ENCODE results near the gene LMX1A.

Gene LMX1A

DNA sequence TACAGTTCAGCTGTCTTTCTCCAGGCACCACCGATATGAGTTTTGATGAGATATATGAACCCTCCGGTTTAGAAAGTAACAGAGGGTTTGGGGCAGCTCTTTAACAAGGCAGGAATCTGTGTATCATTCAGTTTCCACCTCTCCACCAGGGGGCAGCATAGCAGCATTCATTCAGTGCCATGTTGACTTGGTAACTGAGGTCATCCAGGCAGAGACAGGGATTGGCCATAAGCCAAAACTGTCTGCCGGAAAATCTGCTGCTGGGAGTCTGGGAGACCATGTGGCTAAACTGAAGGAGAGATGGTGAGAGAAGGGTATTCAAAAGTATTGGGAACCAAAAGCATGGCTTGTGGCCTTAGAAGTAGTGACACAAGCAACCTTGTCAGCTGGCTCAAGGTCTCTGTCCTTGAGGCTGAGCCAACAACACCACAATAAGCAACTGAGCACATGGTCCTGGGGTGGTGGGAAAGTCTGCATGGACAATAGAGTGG is 98.5 kb downstream of the LMX1A start:
- DNase-seq: peak; percentile 68

DNA sequence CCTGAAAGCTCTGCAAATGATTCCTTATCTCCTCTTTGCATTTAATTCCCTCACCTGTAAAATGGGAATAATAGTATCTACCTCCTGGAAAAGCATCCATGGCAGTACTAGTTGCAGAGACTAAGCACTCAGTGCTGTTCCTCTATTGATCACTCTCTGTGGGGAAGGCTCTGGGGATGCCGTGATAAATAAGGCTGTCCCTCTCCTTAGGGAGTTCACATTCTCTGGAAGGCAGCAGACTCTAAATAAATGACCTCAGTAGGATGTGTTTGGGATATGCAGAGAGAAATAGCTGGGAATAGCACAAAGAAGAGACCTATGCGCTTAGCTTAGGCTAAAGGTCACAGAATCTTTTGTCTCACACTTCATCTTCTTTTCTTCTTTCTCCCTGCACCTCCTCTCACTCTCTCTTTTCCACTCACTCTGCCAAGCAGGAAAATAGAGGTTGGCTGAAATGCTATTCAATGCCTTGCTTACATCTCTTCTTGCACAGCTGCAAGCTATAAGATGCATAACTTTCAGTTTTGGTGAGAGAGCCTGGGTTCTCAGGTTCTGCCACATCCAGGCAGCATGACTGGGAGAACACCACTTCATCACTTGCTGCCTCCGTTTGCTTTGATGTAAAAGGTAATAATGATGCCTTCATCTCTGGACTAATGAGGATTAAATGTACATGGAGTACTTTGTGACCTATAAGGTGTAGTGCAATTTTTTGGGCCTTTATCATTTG is 101.5 kb downstream of the LMX1A start:
- no peak for DNase-seq

DNA sequence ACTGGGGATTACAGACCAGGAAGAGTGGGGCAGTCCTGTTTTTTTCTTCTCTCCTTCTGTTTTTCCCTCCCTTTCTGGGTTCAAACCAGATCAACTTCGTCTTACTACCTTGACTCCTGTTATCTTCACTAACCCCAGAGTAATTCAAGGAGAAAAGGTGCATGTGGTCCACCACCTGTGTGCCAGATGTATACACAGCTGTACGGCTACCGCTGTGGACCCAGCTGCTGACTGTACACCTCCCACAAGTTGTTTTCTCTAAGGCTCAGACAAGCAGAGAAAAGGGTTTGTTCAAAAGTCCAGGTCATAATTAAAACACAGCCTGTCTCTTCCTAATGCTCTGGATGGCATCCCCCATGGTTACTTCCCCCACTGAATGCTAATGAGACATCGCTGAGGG is 102.1 kb downstream of the LMX1A start:
- peak; percentile 67 for DNase-seq

GRCh38 chr1:165253818-165254254 is 102.7 kb downstream of the LMX1A start:
- peak; percentile 92 for DNase-seq

DNA sequence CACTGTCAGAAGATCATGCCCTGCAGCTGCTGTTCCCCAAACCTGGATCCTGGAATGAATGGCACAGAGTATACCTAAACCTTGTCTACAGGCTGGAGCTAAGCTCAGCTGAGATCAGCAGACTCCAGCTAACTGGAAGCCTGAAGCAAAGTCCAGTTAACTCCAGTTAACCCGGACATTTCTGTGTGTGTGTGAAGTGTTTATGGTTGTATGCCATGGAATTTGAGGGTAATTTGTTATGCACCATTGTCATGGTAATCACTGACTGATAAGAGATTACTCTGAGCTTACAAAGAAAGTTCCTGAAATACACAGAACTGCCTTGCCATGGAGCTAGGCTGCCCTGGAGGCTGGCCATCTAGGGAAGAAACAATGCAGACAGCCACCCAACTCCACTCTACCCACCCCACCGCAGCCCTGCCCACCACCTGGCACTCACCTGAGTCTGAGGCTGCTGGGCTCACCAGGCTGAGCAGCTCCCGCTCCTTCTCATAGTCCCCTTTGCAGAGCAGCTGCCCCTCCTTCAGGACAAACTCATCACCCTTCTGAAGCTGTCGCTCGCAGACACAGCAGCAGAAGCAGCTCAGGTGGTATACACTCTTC is 107.4 kb downstream of the LMX1A start:
- DNase-seq: no peak

DNA sequence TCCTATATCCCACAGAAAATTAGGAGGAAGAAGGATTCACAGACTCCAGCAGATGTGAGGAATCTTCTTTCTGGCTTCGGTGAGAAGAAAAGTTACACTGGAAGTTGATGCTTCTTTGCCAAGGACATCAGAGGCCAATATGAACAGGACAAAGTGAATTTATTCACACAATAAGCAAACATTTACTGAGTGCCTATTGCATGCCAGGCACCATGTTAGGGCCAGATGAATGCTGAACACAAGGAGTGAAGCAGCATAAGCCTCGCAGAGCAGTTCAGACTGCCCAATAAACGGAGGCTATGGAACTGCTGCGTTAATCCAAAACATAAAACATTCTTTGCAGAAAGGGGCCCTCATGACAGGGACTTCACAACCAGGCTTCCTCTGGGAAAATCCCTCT is 114.6 kb downstream of the LMX1A start:
- no peak for DNase-seq

- DNase-seq: no peak
These were observed 115.2 kb downstream of the LMX1A start for GRCh38 chr1:165241321-165241720.

DNA sequence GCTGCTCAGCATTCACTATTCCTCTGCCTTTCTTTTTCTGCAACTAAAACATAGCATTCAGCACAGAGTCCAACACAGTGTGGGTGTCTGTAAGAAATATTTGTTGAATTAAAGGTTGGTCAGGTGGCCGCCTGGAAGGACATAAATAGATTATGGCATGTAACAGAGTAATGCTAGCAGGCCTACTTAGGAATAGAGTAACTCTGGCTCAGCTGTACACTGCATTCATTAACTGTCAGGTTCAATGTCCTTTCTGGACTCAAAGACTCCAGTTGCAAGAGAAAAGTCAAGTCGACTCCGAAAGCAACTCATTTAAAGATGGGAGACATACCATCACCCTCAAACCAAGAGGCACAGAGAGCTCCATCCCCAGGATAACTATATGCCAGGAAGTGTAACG is 116.0 kb downstream of the LMX1A start:
- DNase-seq: peak; percentile 58

- peak; percentile 60 for DNase-seq
These were observed 116.6 kb downstream of the LMX1A start for GRCh38 chr1:165239873-165240272.

- peak; percentile 77 for DNase-seq
These were observed 120.7 kb downstream of the LMX1A start for GRCh38 chr1:165235777-165236291.

GRCh38 chr1:165235155-165235776 is 121.2 kb downstream of the LMX1A start:
- DNase-seq: peak; percentile 67

- DNase-seq: no peak
These were observed 122.4 kb downstream of the LMX1A start for GRCh38 chr1:165234149-165234548.

GRCh38 chr1:165228676-165229075 is 127.8 kb downstream of the LMX1A start:
- no peak for DNase-seq

DNA sequence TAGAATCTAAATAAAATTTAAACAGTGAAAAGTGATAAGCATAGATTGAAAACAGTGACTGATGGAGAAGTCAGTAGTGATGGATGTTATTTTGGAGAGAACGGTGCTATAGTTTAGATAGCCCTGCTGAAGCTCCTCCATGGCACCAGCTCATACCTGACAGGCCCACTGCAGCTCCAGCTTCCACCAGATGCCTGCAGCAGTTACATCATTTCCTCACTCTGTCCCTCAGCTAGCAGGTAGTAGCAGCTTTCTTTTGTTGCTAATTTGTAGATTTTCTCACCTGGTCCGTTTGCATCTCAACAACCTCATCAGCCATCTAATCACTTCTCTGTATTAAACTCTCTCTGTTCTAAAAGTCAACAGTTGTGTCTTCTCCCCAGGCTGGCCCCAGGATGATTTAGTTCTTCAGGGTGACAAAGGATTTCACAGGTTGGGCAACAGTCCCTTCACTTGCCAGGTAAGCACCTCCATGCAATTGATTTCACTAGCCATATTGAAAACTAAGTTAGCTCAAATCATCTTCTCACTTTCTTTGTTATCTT is 128.3 kb downstream of the LMX1A start:
- DNase-seq: no peak

- DNase-seq: no peak
These were observed 130.2 kb downstream of the LMX1A start for GRCh38 chr1:165226326-165226725.

GRCh38 chr1:165225650-165226049 is 130.9 kb downstream of the LMX1A start:
- DNase-seq: no peak

DNA sequence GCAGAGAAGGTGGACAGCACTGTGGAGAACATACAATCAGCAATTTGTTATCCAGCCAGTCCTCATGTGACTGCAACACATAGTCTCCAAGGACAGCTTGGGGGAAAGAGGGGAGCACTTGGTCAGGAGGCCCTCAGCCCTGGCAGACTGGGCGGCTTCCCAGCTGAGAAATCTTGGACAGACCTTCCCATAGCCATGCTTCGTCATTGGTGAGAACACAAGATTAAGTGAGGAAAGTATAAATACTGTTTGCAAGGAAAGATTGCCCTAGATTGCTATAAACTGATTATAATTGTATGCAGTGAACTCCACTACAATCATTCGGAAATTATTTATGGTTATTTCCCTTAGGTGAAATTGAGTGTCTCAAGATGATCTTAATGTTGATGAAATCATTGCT is 131.5 kb downstream of the LMX1A start:
- DNase-seq: no peak

DNA sequence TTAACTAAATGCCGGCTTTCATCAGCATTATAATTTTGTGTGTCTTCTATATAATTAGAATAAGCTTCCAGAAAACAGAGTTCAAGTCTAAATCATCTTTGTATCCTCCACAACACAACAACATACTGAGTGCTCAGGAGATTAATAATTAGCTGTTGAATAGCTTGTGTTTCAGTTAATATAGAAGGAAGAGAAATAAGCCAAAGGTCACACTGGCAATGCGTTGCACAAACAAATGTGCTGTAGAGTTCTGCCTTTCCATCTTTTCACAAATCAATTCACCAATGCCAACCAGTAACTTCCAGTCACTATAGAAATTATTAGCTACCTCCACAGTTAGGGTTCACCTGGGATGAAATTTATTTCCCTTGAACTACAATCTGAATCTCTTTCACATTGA is 132.0 kb downstream of the LMX1A start:
- DNase-seq: no peak

DNA sequence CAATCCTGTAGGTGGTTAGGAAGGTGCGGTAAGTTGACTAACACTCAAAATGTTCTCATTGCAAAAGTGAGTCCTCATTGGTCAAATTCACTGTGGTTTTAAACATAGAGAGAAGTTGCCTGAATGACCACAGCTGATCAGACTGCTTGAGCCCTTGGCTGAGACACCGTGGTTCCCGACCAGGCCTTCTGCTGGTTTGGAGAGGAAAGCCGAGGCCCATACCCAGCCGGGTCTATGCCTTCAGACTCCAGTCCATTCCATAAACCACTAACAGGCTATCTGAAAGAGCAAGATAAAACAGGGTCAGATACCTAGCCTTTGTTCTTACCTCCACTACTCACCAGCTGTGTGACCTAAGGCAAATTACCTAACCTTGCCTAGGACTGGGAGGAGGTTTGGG is 133.9 kb downstream of the LMX1A start:
- no peak for DNase-seq

DNA sequence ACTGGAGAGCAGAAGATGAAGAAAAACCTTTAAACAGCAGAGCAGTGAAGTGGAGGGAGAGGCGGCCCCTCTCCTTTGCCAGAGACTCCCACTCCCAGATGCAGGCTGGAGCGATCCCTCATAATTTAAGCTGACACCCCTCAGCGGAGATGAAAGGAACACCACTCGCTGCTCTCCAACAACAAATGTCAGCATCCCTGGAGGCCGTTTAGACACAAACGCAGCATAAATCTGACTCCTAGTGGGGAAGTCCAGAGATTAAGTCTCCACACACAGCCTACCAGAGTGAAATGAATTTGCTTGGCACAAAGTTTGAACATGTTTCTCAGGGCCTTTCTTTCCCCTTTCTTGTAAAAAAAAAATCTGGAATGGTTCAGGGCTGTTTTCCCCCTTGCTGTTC is 137.8 kb downstream of the LMX1A start:
- no peak for DNase-seq

GRCh38 chr1:165217958-165218357 is 138.6 kb downstream of the LMX1A start:
- DNase-seq: no peak

- no peak for DNase-seq
These were observed 140.3 kb downstream of the LMX1A start for GRCh38 chr1:165216254-165216653.

- no peak for DNase-seq
These were observed 140.8 kb downstream of the LMX1A start for GRCh38 chr1:165215676-165216075.

- DNase-seq: no peak
These were observed 144.3 kb downstream of the LMX1A start for GRCh38 chr1:165212229-165212628.
